ENCODE measurements around the gene EIF3F.

DNA sequence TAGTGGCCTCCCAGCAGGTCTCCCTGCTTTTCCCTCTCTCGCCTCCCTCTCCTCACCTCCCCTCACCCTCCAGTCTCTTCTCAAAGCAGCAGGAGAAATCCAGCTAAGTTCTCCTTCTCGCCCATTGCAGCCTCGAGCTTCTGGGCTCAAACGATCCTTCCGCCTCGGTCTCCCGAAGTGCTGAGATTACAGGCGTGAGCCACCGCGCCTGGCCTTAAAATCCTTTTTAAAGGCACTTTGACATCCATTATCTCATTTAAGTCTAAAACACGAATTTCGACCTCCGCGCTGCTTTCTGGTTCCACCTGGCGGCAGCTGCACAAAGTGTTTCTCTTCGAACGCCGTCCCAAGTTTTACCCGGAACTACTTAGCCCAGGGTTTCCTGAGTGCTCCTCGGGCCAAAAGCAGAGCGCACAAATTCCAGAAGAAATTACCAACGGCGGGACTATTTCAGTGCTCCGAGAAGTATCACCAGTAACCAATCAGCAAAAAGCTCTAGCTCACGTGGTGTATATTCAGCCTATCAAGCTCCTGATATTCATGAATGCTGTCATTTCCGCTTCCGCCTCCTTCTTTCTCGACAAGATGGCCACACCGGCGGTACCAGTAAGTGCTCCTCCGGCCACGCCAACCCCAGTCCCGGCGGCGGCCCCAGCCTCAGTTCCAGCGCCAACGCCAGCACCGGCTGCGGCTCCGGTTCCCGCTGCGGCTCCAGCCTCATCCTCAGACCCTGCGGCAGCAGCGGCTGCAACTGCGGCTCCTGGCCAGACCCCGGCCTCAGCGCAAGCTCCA is at the start of gene EIF3F:
- TF ChIP-seq ZBTB33 (CRISPR knock-in tag; IDR thresholded peaks at IDR 0.05), result peak; percentile 69
- TF ChIP-seq ZNF547 (CRISPR knock-in tag; IDR thresholded peaks at IDR 0.05), result 0 out of 2 replicates have a peak, but pooled peaks have one; percentile 52
- TF ChIP-seq ZSCAN30 (CRISPR knock-in tag; IDR thresholded peaks at IDR 0.05), result no peak
- peak; percentile 73; the same call in 1 of the 2 replicates for TF ChIP-seq CBFB (CRISPR knock-in tag; IDR thresholded peaks at IDR 0.05)
- TF ChIP-seq, protein P1, sequence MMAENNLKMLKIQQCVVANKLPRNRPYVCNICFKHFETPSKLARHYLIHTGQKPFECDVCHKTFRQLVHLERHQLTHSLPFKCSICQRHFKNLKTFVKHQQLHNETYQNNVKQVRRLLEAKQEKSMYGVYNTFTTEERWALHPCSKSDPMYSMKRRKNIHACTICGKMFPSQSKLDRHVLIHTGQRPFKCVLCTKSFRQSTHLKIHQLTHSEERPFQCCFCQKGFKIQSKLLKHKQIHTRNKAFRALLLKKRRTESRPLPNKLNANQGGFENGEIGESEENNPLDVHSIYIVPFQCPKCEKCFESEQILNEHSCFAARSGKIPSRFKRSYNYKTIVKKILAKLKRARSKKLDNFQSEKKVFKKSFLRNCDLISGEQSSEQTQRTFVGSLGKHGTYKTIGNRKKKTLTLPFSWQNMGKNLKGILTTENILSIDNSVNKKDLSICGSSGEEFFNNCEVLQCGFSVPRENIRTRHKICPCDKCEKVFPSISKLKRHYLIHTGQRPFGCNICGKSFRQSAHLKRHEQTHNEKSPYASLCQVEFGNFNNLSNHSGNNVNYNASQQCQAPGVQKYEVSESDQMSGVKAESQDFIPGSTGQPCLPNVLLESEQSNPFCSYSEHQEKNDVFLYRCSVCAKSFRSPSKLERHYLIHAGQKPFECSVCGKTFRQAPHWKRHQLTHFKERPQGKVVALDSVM (CRISPR knock-in tag; IDR thresholded peaks at IDR 0.05), result peak; percentile 66
- TF ChIP-seq, protein P2, sequence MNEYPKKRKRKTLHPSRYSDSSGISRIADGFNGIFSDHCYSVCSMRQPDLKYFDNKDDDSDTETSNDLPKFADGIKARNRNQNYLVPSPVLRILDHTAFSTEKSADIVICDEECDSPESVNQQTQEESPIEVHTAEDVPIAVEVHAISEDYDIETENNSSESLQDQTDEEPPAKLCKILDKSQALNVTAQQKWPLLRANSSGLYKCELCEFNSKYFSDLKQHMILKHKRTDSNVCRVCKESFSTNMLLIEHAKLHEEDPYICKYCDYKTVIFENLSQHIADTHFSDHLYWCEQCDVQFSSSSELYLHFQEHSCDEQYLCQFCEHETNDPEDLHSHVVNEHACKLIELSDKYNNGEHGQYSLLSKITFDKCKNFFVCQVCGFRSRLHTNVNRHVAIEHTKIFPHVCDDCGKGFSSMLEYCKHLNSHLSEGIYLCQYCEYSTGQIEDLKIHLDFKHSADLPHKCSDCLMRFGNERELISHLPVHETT (CRISPR knock-in tag; conservative IDR thresholded peaks at IDR 0.05), result no peak
- no peak for TF ChIP-seq ZNF720 (CRISPR knock-in tag; IDR thresholded peaks at IDR 0.05)
- no peak for TF ChIP-seq ESRRA (CRISPR knock-in tag; IDR thresholded peaks at IDR 0.05; ENCODE audit: low read depth)
- 0 out of 2 replicates have a peak, but pooled peaks have one; percentile 31 for TF ChIP-seq MAZ (IDR thresholded peaks at IDR 0.05; ENCODE audit: borderline replicate concordance, low read depth, low read length)
- TF ChIP-seq MAZ (CRISPR knock-in tag; IDR thresholded peaks at IDR 0.05; ENCODE audit: low read depth), result 0 out of 2 replicates have a peak, but pooled peaks have one; percentile 41
- no peak for TF ChIP-seq CHD4 (IDR thresholded peaks at IDR 0.05; ENCODE audit: borderline replicate concordance, low read length)
- TF ChIP-seq CEBPG (CRISPR knock-in tag; IDR thresholded peaks at IDR 0.05), result no peak
- TF ChIP-seq ZNF749 (CRISPR knock-in tag; IDR thresholded peaks at IDR 0.05; ENCODE audit: borderline replicate concordance), result 0 out of 2 replicates have a peak, but pooled peaks have one; percentile 44
- TF ChIP-seq FOXK2 (IDR thresholded peaks at IDR 0.05), result peak; percentile 33; the same call in 1 of the 2 replicates

Data from HepG2 (cell line).